Central memory CD4-positive, alpha-beta T cell (primary cell): ENCODE data around the gene SLC4A2.
A peak's percentile ranks its signal among the peaks of the same experiment; 100 is the strongest.

Experiments used
- DNase-seq: peaks from one replicate; pipeline ENCODE4 v3.0.0; 2022

SLC4A2 gene

GRCh38 chr7:151046603-151047573 lies 12.5 kb upstream of the SLC4A2 start:
- DNase-seq: no peak

DNA sequence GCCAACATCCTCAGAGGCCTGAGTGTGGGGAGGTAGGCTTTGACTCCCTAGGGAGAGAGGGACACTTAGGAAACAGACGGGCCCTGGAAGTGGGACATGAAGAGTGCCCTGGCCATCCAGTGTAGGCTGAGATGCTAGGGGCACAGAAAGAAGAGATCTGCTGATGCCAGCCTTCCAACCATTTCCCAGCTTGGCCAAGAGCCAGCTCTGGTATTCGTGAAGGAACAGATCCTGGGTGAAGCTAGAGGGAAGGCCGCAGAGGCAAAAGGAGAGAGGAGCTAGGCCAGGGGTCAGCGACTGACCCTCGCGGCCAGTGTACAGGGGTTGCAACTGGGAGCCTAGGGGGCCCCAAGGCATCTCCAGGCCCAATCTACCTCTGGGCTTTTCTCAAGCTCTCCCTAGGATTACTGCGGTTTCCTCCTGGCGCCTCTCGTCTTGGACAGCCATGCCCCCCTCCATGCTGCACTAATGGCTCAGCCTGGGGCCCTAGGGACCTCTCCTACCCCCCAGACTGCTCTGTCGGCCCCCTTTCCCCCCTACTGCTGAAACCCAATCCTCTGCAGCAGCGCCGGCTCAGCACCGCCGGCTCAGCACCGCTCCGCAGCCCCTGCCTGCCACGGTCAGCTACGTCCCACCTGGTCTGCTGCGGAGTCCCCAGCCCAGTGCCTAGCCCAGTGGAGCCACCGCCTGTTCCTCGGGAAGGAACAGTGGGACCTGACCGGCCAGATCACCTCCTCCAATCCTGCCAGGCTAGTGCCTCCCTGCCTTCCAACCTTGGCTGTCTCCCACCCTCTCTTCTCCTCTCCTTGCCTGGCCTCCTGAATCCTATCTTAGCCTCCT lies 11.2 kb upstream of the SLC4A2 start, which contains the start of gene ASIC3:
ASIC3 (plus strand) TSS at position 556 of the 840 bp plus-strand sequence. CDS start 355 bp downstream, outside the sequence.
- no peak for DNase-seq

DNA sequence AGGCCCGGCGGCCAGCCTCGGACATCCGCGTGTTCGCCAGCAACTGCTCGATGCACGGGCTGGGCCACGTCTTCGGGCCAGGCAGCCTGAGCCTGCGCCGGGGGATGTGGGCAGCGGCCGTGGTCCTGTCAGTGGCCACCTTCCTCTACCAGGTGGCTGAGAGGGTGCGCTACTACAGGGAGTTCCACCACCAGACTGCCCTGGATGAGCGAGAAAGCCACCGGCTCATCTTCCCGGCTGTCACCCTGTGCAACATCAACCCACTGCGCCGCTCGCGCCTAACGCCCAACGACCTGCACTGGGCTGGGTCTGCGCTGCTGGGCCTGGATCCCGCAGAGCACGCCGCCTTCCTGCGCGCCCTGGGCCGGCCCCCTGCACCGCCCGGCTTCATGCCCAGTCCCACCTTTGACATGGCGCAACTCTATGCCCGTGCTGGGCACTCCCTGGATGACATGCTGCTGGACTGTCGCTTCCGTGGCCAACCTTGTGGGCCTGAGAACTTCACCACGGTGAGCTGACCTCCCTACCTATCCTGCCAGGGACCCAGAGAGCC lies 10.4 kb upstream of the SLC4A2 start:
- DNase-seq: no peak

- peak; percentile 59 for DNase-seq
Measured at GRCh38 chr7:151051108-151051507, 8.3 kb upstream of the SLC4A2 start.

DNA sequence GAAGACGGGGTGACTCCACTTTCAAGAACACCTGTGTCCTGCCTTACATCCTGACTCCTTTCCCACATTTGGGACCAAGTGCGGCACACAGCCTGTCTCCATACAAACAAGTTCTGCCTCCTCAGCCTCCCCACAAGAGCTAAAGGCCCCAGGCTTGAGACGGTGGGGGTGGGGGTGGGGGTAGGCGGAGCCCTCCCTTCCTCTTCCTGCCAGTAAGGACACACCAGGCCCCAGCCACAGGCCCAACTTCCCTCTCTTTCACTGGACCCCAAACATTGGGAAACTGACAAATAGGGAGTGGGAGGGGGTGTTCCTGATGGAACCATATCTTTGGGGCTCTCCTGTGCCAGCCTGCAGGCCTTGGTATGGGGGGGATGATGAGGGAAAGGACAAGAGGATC lies 6.3 kb upstream of the SLC4A2 start:
- DNase-seq: no peak

- DNase-seq: no peak
Measured at GRCh38 chr7:151053751-151054150, 5.6 kb upstream of the SLC4A2 start.

DNA sequence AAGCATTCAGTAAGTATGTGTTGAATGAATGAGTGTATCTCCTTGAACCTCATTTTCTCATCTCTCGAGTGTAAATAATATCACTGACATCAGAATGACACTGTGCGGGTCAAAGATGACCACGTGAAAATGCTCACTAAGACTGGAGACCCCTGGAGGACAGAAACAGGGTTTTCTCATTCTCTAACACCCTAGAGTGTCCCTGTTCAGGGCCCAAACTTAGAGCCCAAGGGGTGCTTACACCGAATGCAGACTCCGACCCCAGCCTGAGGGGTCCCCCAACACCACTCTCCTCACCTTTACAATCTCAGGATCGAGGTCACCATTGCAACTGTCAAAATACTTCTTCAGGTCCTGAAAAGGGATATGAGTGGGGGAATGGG lies 3.1 kb upstream of the SLC4A2 start:
- no peak for DNase-seq

- no peak for DNase-seq
Measured at GRCh38 chr7:151056666-151057505, 2.5 kb upstream of the SLC4A2 start.

GRCh38 chr7:151057506-151057988 lies 1.8 kb upstream of the SLC4A2 start, which contains the start of gene CDK5:
Gene CDK5, minus strand, starts transcription at chr7:151057897. Its CDS starts 49 bp downstream, at chr7:151057848.
- no peak for DNase-seq

GRCh38 chr7:151057989-151058780 lies 1.2 kb upstream of the SLC4A2 start:
- DNase-seq: peak; percentile 97

DNA sequence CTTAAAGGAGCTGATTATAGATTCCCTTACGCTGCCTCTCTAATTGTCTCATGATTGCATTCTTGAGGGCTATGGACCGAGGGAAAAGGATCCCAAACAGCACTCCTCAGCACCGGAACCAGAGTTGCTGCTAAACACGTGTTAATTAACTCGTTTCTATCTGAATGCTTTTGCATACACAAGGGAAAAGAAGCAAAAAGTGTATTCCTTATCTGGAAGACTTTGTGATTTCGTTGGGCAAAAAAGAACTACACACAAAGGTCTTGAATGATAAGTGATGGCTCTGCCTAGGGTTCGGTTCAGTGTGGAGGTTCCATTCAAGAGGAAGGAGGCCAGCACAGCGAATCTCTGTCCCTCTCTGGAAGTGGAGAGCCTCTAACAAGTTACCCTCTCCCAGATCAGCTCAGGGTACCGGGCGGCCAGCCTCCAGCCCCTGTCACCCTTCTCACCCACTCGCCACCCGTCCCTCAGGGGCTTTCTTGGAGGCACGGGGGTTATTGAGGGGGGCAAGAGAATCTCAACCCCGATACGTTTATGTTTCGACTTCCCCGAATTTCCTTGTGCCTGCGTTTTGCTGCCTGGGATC lies 515 bp upstream of the SLC4A2 start:
- peak; percentile 17 for DNase-seq

- DNase-seq: no peak
Measured at GRCh38 chr7:151060113-151060415, 675 bp downstream of the SLC4A2 start.

DNA sequence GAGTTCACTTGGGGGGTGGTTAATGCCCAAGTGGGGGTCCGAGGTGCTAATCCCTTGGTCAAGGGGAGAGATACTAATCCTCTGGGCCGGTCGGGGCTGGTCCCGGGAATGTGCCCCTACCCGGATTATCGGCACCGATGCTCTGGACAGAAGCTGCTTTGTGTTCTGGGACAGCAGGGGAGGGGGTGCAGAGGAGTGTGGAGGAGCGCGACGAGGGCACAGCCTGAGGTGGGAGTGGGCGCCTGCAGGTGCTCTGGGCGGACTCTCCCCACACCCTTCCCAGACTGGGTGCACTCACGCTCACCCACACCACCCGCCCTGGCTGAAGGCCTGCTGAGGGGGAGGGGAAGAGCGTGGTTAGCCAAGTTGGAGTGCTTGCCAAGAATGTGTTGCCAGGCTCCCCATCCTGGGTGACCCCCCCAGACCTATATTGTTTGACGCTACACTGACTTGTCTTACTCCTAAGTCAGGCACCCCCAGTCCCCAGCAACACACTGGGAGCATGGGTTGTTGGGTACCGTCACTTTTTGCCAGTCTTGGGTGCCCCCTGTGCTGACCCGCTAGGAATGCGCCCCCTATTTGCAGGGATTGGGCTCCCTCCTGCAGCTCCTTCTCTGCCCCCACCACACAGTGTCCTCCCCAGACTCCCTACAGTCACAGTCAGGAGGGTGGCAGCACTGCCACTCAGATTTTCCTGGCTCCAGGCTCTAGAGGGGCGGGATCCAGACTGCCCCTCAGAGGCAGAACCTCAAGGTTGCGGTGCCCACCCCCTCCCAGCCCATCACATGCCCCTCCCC lies 1.2 kb downstream of the SLC4A2 start:
- DNase-seq: no peak

DNA sequence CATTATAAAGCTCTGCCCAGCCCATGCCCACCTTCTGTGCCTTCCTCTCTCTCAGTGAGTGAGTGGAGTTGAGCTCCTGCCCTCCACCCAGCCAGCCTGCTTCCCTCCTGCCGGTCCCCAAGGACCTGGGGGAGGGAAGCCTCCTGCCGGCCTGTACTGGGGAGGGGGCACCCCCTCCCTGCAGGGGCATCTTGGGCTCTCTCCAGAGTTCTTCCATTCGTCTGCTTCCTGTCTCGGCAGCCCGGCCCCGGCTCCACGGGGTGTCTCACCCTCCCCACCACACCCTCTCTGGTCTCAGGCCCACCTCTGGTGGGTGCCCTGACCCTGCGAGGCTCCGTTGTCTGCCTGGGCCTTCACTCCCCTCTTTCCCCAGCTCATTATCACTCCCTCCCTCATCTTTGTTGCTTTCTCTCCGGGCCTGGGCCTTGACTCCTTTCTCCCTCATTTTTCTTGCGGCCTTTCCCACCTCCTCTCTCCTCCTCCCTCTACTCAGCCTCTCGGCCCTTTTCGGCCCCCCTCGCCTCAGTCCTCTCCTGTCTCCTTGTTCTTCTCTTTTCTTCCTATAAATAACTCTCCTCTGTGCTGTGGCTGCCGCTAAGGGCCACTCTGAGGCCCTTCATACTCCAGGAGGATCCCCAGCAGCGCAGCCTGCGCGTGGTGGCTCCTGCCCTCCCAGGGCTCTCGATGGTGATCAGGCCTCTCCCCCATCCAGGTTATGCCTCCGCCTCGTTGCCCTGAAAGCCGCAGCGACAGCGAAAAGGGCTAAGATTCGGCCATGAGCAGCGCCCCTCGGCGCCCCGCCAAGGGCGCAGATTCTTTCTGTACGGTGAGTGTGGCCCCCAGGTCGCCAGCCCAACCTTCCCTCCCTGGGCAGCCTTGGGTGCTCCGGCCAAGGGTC lies 2.1 kb downstream of the SLC4A2 start:
- DNase-seq: no peak

GRCh38 chr7:151062111-151062398 lies 2.7 kb downstream of the SLC4A2 start:
- DNase-seq: no peak

- DNase-seq: no peak
Measured at GRCh38 chr7:151062399-151063211, 3.2 kb downstream of the SLC4A2 start.

DNA sequence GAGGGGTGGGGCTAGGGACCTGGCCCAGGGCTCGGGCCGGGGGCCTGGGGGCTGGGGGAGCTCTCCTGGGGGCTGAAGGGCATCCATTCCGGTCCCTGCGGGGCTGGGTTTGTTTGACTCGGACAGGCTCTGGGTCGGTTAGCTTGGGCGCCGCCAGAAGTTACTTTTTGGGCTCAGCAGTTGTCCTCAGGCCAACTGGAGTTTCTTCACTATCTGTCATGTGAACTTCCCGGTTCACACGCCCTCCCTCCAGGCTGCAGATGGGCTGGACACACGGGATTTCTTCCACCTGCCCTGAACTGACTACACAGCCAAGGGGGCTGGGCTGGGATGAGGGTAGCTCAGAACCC lies 3.8 kb downstream of the SLC4A2 start:
- DNase-seq: no peak

- no peak for DNase-seq
Measured at GRCh38 chr7:151064454-151064853, 5.1 kb downstream of the SLC4A2 start.
